WERI-Rb-1 (cell line): ENCODE data around the gene ANKDD1B.

Experiments
- DNase-seq: peaks from one replicate; pipeline ENCODE4 v3.0.0-alpha.2; 2020
- H3K27ac ChIP-seq: fragments of 250-450 bp; sonication (Bioruptor Pico); 2 replicates; pipeline ENCODE4 v1.5.1; 2020; ENCODE audit warnings: mild to moderate bottlenecking, moderate library complexity
- H3K27me3 ChIP-seq: fragments of 250-450 bp; sonication (Bioruptor Pico); 2 replicates; pipeline ENCODE4 v1.5.1; 2021; ENCODE audit warnings: mild to moderate bottlenecking, low read depth, moderate library complexity; ENCODE audit not compliant: insufficient read depth, severe bottlenecking
- H3K36me3 ChIP-seq: fragments of 250-450 bp; sonication (Bioruptor Pico); 2 replicates; pipeline ENCODE4 v1.5.1; 2020; ENCODE audit warnings: mild to moderate bottlenecking, moderate library complexity
- H3K4me3 ChIP-seq: 2 replicates; pipeline ENCODE4 v1.5.1; 2011; ENCODE audit warnings: low read depth, mild to moderate bottlenecking, control low read depth, low read length
- H3K9me3 ChIP-seq: fragments of 250-450 bp; sonication (Bioruptor Pico); 2 replicates; pipeline ENCODE4 v1.5.1; 2021; ENCODE audit warnings: mild to moderate bottlenecking, moderate library complexity; ENCODE audit not compliant: severe bottlenecking
- CTCF ChIP-seq: IDR thresholded peaks from 2 replicates; pipeline ENCODE4 v1.5.1; 2011; ENCODE audit warnings: low read depth, mild to moderate bottlenecking, control low read depth, inconsistent platforms, low read length

ANKDD1B gene

DNA sequence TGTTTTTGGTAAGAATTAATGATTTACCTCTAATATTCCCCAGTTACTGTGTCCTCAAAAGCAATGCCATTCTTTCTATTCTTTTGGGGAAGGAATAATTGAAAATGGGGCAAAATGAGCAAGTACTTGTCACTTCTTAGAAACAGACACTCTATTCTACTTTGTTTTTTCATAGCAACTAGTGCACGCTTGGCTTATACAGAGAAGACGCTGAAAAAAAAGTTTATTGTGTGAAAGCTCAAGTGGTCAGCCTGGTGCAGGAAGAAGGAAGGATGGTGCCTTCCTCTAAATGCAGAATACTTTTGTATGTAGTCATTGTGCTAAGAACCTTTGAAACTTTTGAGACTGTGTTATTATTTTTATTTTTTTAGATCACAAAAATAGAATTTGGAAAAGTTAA, 29.6 kb downstream of the ANKDD1B start:
- no peak overlapping the region for H3K27ac ChIP-seq

GRCh38 chr5:75648712-75649111, 37.5 kb downstream of the ANKDD1B start:
- Histone ChIP-seq H3K27me3 (no peaks in the 10 kb centered on the region), H3K27ac (no peak overlapping the region), H3K9me3 (no peaks in the 10 kb centered on the region), H3K4me3 (no peak overlapping the region), H3K36me3 (no peaks in the 10 kb centered on the region)
- DNase-seq = no peak
- no peak for TF ChIP-seq CTCF

More for the DNA sequence above, 29.6 kb downstream of the ANKDD1B start:
- no peaks in the 10 kb centered on the region for H3K27me3 ChIP-seq
- TF ChIP-seq CTCF = no peak
- H3K9me3 ChIP-seq = no peaks in the 10 kb centered on the region
- DNase-seq = no peak
- H3K4me3 ChIP-seq = no peak overlapping the region
- H3K36me3 ChIP-seq = no peaks in the 10 kb centered on the region

- H3K36me3 ChIP-seq = no peaks in the 10 kb centered on the region
- no peak overlapping the region for H3K4me3 ChIP-seq
- H3K27ac ChIP-seq = no peak overlapping the region
- no peak for TF ChIP-seq CTCF
- DNase-seq = no peak
- H3K27me3 ChIP-seq = no peaks in the 10 kb centered on the region
- H3K9me3 ChIP-seq = no peaks in the 10 kb centered on the region
Measured at GRCh38 chr5:75651575-75652238, 40.5 kb downstream of the ANKDD1B start.

- DNase-seq = no peak
- Histone ChIP-seq H3K9me3 (no peaks in the 10 kb centered on the region), H3K36me3 (no peaks in the 10 kb centered on the region), H3K27ac (no peak overlapping the region), H3K27me3 (no peaks in the 10 kb centered on the region), H3K4me3 (no peak overlapping the region)
- TF ChIP-seq CTCF = no peak
Measured at GRCh38 chr5:75653521-75653920, 42.3 kb downstream of the ANKDD1B start.

DNA sequence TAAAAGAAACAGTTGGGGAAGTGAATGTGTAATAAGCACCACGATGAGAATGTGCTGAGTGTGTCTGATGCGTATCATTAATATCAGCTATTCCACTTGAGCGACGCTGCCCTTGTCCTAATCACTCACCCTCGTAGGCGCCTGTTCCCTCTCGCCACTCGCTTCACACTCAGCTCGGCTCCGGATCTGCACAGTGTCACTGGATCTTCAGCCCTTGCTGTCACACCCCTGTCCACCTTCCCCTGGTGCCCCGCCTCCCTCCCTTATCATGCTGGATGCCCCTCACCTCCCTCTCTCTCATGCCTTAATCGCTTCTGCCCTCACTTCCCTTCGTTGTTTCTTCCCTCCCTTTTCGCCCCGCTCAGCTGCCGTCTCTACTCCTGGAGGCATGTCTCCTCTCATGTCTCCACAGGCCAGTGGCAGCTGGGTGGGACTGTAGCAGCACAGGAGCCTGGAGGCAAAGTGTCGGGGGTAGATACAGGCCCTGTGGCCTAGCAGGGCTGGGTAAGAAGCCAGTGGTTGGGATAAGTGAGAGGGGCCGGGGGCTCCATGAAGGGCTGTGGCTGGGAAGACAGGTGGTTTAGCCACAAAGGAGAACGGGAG, 43.5 kb downstream of the ANKDD1B start:
- no peak for TF ChIP-seq CTCF
- no peaks in the 10 kb centered on the region for H3K36me3 ChIP-seq
- H3K9me3 ChIP-seq = no peaks in the 10 kb centered on the region
- DNase-seq = no peak
- H3K27me3 ChIP-seq = no peaks in the 10 kb centered on the region
- no peak overlapping the region for H3K27ac ChIP-seq
- H3K4me3 ChIP-seq = no peak overlapping the region
